HFF-Myc (cell line): Measurements from ENCODE around the gene RRP36.
"Not testable (repeated sequence)": the region's sequence is repeated elsewhere in the genome, so short reads cannot be mapped to it uniquely, and the experiment has no call there.

Experiments
- DNase-seq: peaks from one replicate; pipeline ENCODE4 v3.0.0-alpha.2; 2011; ENCODE audit warnings: low read depth; ENCODE audit errors: extremely low read depth
- H3K4me3 ChIP-seq: replicated peaks from 2 replicates; pipeline ENCODE4 v1.5.1; 2011; ENCODE audit warnings: low read depth, mild to moderate bottlenecking, control low read depth, low read length
- CTCF ChIP-seq: IDR thresholded peaks from 2 replicates; pipeline ENCODE4 v1.5.1; 2012; ENCODE audit warnings: mild to moderate bottlenecking, low read depth, low read length, control low read depth; ENCODE audit errors: missing control alignments

The RRP36 gene

GRCh38 chr6:42989923-42990322 lies 31.5 kb upstream of the RRP36 start:
- no peak for DNase-seq
- TF ChIP-seq CTCF = no peak
- H3K4me3 ChIP-seq = no peak overlapping the region

DNA sequence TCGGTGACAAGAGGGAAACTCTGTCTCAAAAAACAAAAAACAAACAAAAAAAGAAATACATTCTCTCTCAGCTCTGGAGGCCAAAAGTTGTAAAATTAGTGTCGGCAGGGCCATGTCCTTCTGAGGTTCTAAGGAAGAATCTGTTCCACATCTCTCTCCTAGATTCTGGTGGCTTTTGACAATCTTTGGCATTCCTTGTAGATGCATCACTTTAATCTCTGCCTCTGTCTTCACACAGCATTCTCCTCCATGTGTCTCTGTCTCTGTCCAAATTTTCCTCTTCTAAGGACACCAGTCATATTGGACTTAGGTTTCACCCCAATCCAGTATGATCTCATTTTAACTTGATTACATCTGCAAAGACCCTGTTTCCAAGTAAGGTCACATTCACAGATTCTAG lies 28.0 kb upstream of the RRP36 start:
- no peak for TF ChIP-seq CTCF
- no peak for DNase-seq
- H3K4me3 ChIP-seq = no peak overlapping the region

- no peak overlapping the region for H3K4me3 ChIP-seq
- DNase-seq = no peak
- no peak for TF ChIP-seq CTCF
Measured at GRCh38 chr6:42996513-42996912, 24.9 kb upstream of the RRP36 start.

DNA sequence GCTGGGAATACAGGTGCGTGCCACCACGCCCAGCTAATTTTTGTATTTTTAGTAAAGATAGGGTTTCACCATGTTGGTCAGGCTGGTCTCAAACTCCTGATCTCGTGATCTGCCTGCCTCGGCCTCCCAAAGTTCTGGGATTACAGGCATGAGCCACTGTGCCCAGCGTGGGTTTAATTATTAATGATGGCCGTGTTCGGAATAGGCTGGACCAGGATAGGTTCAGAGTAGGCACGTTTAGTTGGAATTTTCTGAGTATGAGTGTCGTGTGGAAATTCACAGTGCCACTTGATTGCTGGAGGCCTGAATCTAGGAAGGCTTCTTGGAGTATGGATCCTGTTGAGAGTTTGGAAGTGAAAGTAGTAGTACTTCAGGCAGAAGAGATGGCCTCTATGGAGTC lies 23.2 kb upstream of the RRP36 start:
- not testable (repeated sequence) for DNase-seq, H3K4me3 ChIP-seq

DNA sequence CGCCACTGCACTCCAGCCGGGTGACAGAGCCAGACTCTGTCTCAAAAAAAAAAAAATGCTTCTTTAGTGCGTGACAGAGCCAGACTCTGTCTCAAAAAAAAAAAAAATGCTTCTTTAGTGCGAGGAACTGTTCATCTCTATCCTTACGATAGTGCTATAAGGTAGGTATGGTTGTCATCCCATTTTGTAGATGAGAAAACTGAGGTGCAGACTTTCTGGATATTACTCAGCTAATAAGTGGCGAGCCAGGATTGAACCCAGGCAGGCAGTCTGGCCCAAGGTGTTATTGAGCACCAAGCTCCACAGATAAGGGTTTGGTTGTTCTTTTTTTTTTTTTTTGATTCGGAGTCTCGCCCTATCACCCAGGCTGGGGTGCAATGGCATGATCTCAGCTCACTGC lies 19.6 kb upstream of the RRP36 start:
- no peak overlapping the region for H3K4me3 ChIP-seq
- DNase-seq = no peak
- no peak for TF ChIP-seq CTCF

GRCh38 chr6:43005844-43006243 lies 15.6 kb upstream of the RRP36 start:
- no peak for TF ChIP-seq CTCF
- no peak for DNase-seq
- H3K4me3 ChIP-seq = no peak overlapping the region

- no peak for DNase-seq
- no peak for TF ChIP-seq CTCF
- H3K4me3 ChIP-seq = no peak overlapping the region
Measured at GRCh38 chr6:43006251-43006650, 15.2 kb upstream of the RRP36 start.
